Measurements from ENCODE around the gene SMYD3.

DNA sequence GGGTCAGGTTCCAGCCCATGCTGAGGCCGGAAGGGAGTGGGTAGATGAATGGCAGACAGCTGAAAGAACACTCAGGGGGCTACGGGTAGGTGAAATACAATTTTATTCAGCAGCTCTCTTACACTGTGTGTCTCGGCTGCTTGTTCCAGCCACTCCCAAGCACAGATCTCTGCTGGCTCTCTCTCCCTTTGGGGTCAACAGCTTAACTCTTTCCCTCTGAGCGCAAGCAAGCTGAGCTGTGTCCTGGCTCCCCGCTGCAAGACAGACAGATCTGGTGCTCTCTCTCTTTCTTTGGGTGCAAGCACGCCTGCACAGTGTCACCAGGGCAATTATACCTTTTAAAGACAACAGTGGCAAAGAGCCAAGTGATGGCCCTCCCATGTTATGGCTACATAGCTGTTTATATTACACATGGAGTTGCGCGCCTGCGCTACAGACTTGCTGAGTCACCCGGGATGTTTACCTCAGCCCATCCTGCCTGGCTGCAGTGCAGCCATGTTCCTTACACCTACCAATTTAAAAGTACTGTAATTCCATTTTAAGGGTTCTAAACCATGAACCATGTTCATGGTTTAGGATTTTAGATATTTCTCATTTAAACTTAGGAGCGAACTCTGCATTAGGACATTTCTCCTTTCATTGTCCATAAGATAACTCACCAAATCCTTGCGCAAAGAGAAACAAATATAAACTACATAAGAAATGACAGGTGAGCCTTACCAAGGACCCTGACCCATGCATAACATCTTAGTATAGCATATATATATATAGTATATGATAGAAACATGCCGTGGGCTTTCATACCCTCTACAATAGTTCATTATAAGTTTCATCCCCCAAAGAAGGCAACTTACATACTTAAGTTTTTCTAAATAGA is 396.5 kb downstream of the SMYD3 start:
- TF ChIP-seq, protein P1, sequence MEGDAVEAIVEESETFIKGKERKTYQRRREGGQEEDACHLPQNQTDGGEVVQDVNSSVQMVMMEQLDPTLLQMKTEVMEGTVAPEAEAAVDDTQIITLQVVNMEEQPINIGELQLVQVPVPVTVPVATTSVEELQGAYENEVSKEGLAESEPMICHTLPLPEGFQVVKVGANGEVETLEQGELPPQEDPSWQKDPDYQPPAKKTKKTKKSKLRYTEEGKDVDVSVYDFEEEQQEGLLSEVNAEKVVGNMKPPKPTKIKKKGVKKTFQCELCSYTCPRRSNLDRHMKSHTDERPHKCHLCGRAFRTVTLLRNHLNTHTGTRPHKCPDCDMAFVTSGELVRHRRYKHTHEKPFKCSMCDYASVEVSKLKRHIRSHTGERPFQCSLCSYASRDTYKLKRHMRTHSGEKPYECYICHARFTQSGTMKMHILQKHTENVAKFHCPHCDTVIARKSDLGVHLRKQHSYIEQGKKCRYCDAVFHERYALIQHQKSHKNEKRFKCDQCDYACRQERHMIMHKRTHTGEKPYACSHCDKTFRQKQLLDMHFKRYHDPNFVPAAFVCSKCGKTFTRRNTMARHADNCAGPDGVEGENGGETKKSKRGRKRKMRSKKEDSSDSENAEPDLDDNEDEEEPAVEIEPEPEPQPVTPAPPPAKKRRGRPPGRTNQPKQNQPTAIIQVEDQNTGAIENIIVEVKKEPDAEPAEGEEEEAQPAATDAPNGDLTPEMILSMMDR (IDR thresholded peaks at IDR 0.05) = no peak
- TF ChIP-seq POLR2A (IDR thresholded peaks at IDR 0.05) = no peak

All from adrenal gland (tissue), 5 donors.